Kidney capillary endothelial cell (primary cell): ENCODE results near the gene RPUSD2.

ENCODE experiments used
- DNase-seq: peaks from one replicate; pipeline ENCODE4 v3.0.0-alpha.2; 2018; ENCODE audit warnings: low spot score

RPUSD2 gene

DNA sequence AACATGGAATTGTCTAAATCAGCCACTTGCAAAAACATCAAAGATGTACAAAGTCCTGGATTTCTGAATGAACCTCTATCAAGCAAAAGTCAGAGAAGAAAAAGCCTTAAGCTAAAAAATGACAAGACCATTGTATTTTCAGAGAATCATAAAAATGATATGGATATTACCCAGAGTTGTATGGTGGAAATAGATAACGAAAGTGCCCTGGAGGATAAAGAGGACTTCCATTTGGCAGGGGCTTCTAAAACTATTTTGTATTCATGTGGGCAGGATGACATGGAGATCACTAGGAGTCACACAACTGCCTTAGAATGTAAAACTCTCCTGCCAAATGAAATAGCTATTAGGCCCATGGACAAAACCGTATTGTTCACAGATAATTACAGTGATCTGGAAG, 54.3 kb downstream of the RPUSD2 start:
- no peak for DNase-seq
